Measurements from ENCODE around the gene MGST2. TPM values are rescaled to one million over a fixed set of nuclear protein-coding genes. Genes with fewer than 3 reads are reported as not detected.
"Not testable (repeated sequence)": the region's sequence is repeated elsewhere in the genome, so short reads cannot be mapped to it uniquely, and the experiment has no call there.

Gene MGST2
- total RNA-seq, 2 donors from 2014 or later, result 24.3 to 35.5 TPM

DNA sequence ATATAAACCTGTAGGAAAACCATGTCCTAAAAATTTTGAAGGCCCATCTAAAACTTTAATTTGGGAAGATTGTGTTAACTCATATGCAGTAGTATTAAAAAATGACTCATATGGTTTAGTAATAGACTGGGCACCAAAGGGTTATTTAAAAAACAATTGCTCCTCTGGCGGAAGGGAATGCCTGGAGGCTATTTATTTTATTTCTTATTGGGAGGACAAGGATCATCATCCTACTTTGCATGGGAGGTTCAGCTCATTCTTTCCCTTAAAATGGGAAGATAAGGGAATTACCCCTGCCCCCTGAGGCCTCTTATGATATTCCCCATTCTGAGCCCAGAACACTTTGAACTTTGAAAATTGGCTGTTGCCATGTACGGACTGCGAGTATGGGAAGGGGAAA, 29.7 kb upstream of the MGST2 start:
- no peaks in the 10 kb centered on the region for H3K27me3 ChIP-seq (replicated peaks; ENCODE audit: insufficient read depth)
- no peaks in the 10 kb centered on the region for H3K4me1 ChIP-seq (ENCODE audit: control insufficient read depth in 1 of 2, low read depth in 2 of 2)
- no peaks in the 10 kb centered on the region for H3K9me3 ChIP-seq
- no peak overlapping the region for H3K27ac ChIP-seq
- ATAC-seq (ENCODE audit: insufficient number of reproducible peaks, low FRiP score, low read depth) (no peak), DNase-seq (ENCODE audit: low spot score) (no peak)
- no peak overlapping the region for H3K4me3 ChIP-seq
- TF ChIP-seq, protein P1, sequence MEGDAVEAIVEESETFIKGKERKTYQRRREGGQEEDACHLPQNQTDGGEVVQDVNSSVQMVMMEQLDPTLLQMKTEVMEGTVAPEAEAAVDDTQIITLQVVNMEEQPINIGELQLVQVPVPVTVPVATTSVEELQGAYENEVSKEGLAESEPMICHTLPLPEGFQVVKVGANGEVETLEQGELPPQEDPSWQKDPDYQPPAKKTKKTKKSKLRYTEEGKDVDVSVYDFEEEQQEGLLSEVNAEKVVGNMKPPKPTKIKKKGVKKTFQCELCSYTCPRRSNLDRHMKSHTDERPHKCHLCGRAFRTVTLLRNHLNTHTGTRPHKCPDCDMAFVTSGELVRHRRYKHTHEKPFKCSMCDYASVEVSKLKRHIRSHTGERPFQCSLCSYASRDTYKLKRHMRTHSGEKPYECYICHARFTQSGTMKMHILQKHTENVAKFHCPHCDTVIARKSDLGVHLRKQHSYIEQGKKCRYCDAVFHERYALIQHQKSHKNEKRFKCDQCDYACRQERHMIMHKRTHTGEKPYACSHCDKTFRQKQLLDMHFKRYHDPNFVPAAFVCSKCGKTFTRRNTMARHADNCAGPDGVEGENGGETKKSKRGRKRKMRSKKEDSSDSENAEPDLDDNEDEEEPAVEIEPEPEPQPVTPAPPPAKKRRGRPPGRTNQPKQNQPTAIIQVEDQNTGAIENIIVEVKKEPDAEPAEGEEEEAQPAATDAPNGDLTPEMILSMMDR (IDR thresholded peaks at IDR 0.05), result no peak
- H3K36me3 ChIP-seq, result no peaks in the 10 kb centered on the region

DNA sequence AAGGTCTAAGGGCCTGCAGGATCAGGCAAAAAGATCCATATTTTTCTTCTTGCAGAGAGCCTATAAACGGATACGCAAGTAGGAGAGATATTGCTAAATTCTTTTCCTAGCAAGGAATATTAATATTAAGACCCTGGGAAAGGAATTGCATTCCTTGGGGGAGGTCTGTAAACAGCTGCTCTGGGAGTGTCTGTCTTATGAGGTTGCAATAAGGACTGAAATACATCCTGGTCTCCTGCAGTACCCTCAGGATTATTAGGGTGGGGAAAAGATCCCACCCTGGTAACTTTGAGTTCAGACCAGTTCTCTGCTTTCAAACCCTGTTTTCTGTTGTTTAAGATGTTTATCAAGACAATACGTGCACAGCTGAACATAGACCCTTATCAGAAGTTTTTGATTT, 27.3 kb upstream of the MGST2 start:
- H3K27me3 ChIP-seq (replicated peaks; ENCODE audit: insufficient read depth); H3K9me3 ChIP-seq; DNase-seq (ENCODE audit: low spot score); H3K36me3 ChIP-seq; H3K27ac ChIP-seq; ATAC-seq (ENCODE audit: insufficient number of reproducible peaks, low FRiP score, low read depth); H3K4me3 ChIP-seq; H3K4me1 ChIP-seq (ENCODE audit: control insufficient read depth in 1 of 2, low read depth in 2 of 2): not testable (repeated sequence)

DNA sequence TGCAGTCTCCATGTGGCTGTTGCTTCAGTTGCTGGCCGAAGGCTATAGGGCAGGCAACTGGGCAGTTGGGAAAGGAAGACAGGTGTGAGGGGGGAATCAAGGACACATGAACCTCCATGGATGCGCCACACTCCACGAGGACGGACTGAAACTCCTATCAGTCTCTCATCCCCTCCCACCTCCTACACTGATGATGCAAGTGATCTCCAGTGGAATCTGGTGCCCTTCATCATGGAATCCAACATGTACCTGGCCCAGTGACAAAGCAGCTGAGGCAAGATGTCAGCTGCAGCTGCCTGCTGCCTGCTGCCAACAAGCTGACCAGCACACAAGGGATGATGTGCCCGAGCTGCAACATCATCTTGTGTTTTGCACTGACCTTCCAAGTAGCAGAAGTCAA, 26.0 kb upstream of the MGST2 start:
- ATAC-seq (ENCODE audit: insufficient number of reproducible peaks, low FRiP score, low read depth) (no peak), DNase-seq (ENCODE audit: low spot score) (no peak)
- H3K27ac ChIP-seq, result no peak overlapping the region
- H3K4me1 ChIP-seq (ENCODE audit: control insufficient read depth in 1 of 2, low read depth in 2 of 2), result no peaks in the 10 kb centered on the region
- no peak overlapping the region for H3K4me3 ChIP-seq
- TF ChIP-seq, protein P1 (IDR thresholded peaks at IDR 0.05), result no peak
- H3K9me3 ChIP-seq, result no peaks in the 10 kb centered on the region
- no peaks in the 10 kb centered on the region for H3K27me3 ChIP-seq (replicated peaks; ENCODE audit: insufficient read depth)
- no peaks in the 10 kb centered on the region for H3K36me3 ChIP-seq

DNA sequence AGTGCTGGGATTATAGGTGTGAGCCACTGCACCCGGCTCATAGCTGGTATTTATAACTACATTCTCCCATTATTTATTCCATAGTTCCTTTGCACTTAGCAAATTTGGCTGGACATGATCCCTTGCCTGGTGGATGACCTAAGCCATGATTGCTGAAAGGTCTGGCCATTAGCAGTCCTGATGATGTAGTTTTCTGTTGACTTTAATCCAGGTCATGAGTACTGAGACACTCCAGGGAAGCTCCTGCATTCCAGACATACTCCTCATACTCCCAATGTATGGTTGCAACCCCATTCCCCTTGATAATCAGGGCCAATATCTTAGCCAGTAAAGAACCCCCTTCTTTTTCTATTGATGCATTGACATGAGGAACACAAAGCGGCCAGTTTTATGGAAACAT, 24.4 kb upstream of the MGST2 start:
- TF ChIP-seq, protein P1 (IDR thresholded peaks at IDR 0.05), result no peak
- Histone ChIP-seq H3K27me3 (replicated peaks; ENCODE audit: insufficient read depth) (no peaks in the 10 kb centered on the region), H3K4me3 (no peak overlapping the region), H3K9me3 (no peaks in the 10 kb centered on the region), H3K36me3 (no peaks in the 10 kb centered on the region), H3K27ac (no peak overlapping the region), H3K4me1 (ENCODE audit: control insufficient read depth in 1 of 2, low read depth in 2 of 2) (no peaks in the 10 kb centered on the region)
- ATAC-seq (ENCODE audit: insufficient number of reproducible peaks, low FRiP score, low read depth), result no peak
- DNase-seq (ENCODE audit: low spot score), result no peak

DNA sequence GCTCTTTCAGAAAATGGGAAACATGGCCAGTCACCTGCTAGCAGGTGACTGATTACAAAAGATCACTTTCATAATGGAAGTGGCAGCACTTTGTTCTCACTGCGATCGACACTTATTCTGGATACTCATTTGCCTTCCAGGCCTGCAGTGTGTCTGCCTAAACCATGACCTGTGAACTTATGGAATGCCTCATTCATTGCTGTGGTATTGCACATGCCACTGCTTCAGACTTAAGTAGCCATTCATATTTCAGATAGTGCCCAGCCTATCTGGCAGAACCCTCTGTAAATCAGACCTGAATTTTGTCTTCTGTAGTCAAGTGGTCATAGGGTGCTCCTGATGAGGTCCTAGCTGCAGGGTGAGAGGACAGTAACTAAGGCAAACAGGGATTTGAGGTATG, 23.3 kb upstream of the MGST2 start:
- Histone ChIP-seq H3K4me3 (no peak overlapping the region), H3K36me3 (no peaks in the 10 kb centered on the region), H3K27ac (no peak overlapping the region), H3K27me3 (replicated peaks; ENCODE audit: insufficient read depth) (no peaks in the 10 kb centered on the region), H3K9me3 (no peaks in the 10 kb centered on the region), H3K4me1 (ENCODE audit: control insufficient read depth in 1 of 2, low read depth in 2 of 2) (no peaks in the 10 kb centered on the region)
- DNase-seq (ENCODE audit: low spot score), result no peak
- TF ChIP-seq, protein P1 (IDR thresholded peaks at IDR 0.05), result no peak
- no peak for ATAC-seq (ENCODE audit: insufficient number of reproducible peaks, low FRiP score, low read depth)

Data from thoracic aorta (tissue), 2 donors.